Stimulated activated CD4-positive, alpha-beta T cell treated with anti-CD3 and anti-CD28 coated beads, TNF-alpha, amount 100 ng/mL, for 24 hours (primary cell): Measurements from ENCODE around the gene CPED1.

Experiments used
- DNase-seq, 3 experiments: peaks; one replicate each; pipeline ENCODE4 v3.0.0-alpha.2; 2020; ENCODE audit warnings: low read depth in 3 of 3

CPED1 gene

GRCh38 chr7:121138262-121138933, 149.9 kb downstream of the CPED1 start:
- no peak for DNase-seq

- DNase-seq = no peak
These were observed 150.9 kb downstream of the CPED1 start for GRCh38 chr7:121139427-121139826.

GRCh38 chr7:121140790-121141189, 152.3 kb downstream of the CPED1 start:
- DNase-seq = no peak

- DNase-seq = no peak
These were observed 163.3 kb downstream of the CPED1 start for GRCh38 chr7:121151774-121152221.

- DNase-seq = no peak
These were observed 164.9 kb downstream of the CPED1 start for GRCh38 chr7:121153411-121153810.

GRCh38 chr7:121153995-121154394, 165.5 kb downstream of the CPED1 start:
- no peak for DNase-seq

GRCh38 chr7:121156825-121157224, 168.3 kb downstream of the CPED1 start:
- no peak for DNase-seq

- DNase-seq = no peak
These were observed 168.8 kb downstream of the CPED1 start for GRCh38 chr7:121157341-121157751.

- no peak for DNase-seq
These were observed 169.5 kb downstream of the CPED1 start for GRCh38 chr7:121157885-121158590.

- no peak for DNase-seq
These were observed 170.2 kb downstream of the CPED1 start for GRCh38 chr7:121158665-121159064.

GRCh38 chr7:121159553-121159952, 171.0 kb downstream of the CPED1 start:
- no peak for DNase-seq

- DNase-seq = no peak
These were observed 171.9 kb downstream of the CPED1 start for GRCh38 chr7:121160150-121161008.

GRCh38 chr7:121163699-121164098, 175.2 kb downstream of the CPED1 start:
- DNase-seq = no peak

GRCh38 chr7:121164247-121164646, 175.7 kb downstream of the CPED1 start:
- no peak for DNase-seq

GRCh38 chr7:121166916-121167315, 178.4 kb downstream of the CPED1 start:
- DNase-seq = no peak

- DNase-seq = no peak
These were observed 179.5 kb downstream of the CPED1 start for GRCh38 chr7:121167971-121168370.

- DNase-seq = no peak
These were observed 181.0 kb downstream of the CPED1 start for GRCh38 chr7:121169469-121169868.

- no peak for DNase-seq
These were observed 184.0 kb downstream of the CPED1 start for GRCh38 chr7:121172484-121172883.

GRCh38 chr7:121175826-121176225, 187.3 kb downstream of the CPED1 start:
- DNase-seq = no peak

- no peak for DNase-seq
These were observed 189.9 kb downstream of the CPED1 start for GRCh38 chr7:121178452-121178851.

- no peak for DNase-seq
These were observed 190.5 kb downstream of the CPED1 start for GRCh38 chr7:121178869-121179497.
